Epithelial cell of prostate (primary cell): ENCODE data around the gene MACROD2.
A peak's percentile ranks its signal among the peaks of the same experiment; 100 is the strongest.

Experiments
- DNase-seq: peaks from one replicate; pipeline ENCODE4 v3.0.0-alpha.2; 2011; ENCODE audit warnings: low read depth, low spot score
- H3K27ac ChIP-seq: fragments of 450-650 bp; 2 replicates; pipeline ENCODE4 v1.5.1; 2017; ENCODE audit warnings: mild to moderate bottlenecking

Gene MACROD2

DNA sequence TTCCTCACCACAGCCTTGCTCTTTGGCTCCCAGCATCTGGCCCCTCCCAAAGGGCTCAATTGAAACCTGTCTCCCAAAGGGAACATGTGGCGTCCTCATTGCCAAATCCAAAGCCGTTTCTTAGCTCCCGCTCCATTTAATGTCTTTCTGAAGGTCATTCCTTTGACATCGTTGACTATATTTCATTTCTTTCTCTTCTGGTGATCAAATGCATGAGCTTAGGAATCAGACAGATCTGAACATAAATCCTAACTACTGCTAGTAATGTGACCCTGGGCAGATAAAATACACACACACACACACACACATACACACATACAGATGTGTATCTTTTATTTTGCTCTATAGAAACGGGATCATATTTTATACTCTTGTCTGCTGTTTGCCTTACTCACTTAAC is 1306.8 kb downstream of the MACROD2 start:
- no peak overlapping the region for H3K27ac ChIP-seq
- no peak for DNase-seq

- H3K27ac ChIP-seq, result peak overlapping the region; percentile 57
- DNase-seq, result no peak
Measured at GRCh38 chr20:15310361-15310760, 1315.0 kb downstream of the MACROD2 start.

DNA sequence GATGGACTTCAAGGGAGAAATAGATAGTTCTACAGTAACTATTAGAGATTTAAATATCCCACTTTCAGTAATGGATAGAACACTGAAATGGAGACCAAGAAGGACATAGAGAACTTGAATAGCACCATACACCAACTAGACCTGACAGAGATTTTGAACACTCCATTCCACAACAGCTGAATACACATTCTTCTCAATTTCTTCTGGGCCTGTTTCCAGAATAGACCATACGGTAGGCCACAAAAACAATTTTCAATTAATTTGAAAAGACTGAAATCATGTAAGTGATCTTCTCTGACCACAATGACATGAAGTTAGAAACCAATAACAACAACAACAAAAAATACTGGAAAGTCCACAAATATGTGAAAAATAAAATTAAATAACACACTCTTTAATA is 1321.2 kb downstream of the MACROD2 start:
- H3K27ac ChIP-seq, result no peak overlapping the region

DNA sequence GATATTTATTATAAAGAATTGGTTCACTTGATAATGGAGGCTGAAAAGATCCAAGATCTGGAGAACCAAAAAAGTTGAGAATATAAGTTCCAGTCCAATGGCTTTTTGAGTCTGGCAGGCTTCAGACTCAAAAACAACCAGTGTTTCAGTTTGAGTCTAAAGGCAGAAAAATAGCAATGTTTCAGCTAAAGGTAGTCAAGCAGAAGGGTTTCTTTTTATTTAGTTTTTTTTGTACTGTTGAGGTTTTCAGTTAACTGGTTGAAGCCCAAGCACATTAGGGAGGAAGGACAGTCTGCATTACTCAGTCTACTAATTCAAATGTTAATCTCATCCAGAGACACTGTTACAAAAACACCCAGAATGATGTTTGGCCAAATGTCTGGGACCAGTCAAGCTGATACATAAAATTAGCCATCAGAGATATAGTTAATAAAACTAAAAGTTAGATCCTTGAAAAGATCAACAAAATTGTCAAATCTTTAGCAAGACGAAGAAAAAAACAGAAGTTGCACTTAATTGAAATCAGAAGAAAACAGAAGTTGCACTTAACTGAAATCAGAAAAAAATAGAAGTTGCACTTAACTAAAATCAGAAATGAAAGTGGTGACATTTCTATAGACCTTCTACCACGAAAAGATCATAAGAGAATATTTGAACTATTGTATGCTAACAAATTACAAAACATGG is 1322.4 kb downstream of the MACROD2 start:
- no peak overlapping the region for H3K27ac ChIP-seq
- DNase-seq, result no peak

More for the DNA sequence above, 1321.2 kb downstream of the MACROD2 start:
- no peak for DNase-seq

GRCh38 chr20:15318682-15319081 is 1323.4 kb downstream of the MACROD2 start:
- no peak for DNase-seq

GRCh38 chr20:15319439-15319838 is 1324.1 kb downstream of the MACROD2 start:
- no peak overlapping the region for H3K27ac ChIP-seq
- no peak for DNase-seq

More at GRCh38 chr20:15318682-15319081, 1323.4 kb downstream of the MACROD2 start:
- H3K27ac ChIP-seq, result no peak overlapping the region

DNA sequence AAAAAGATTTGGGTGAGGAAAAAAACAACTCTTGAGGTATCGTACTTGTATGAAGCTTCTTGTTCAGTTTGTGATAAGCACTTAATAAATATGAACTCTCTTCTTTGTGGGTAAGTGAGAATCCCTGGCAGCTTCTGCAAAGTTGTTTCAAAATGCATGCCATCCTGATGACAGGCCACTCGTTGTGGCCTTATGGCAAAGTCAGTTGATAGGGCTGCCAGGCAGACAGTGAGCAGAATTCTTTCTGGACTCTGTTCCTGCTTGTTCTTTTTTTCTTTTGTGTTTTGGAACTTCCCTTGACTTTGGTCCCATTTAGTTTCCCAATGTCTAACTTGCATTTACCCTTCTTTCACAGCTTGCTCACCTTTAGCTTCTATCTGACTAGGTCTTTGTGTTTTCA is 1325.6 kb downstream of the MACROD2 start:
- H3K27ac ChIP-seq, result peak overlapping the region; percentile 23
- no peak for DNase-seq

DNA sequence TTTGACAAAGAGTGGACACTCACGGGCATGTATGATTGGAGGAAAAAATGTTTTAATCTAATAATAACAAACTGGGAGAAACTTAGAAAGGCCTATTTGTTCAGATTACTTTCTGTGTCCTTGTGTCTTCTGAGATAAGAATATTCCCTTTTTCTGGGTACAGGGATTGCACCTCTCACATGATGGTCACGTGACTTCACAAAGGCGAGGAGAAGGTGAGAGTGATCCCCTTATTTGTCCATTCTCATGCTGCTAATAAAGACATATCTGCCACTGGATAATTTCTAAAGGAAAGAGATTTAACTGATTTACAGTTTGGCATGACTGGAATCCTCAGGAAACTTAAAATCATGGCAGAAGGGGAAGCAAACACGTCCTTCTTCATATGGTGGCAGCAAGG is 1331.8 kb downstream of the MACROD2 start:
- H3K27ac ChIP-seq, result no peak overlapping the region
- DNase-seq, result no peak

DNA sequence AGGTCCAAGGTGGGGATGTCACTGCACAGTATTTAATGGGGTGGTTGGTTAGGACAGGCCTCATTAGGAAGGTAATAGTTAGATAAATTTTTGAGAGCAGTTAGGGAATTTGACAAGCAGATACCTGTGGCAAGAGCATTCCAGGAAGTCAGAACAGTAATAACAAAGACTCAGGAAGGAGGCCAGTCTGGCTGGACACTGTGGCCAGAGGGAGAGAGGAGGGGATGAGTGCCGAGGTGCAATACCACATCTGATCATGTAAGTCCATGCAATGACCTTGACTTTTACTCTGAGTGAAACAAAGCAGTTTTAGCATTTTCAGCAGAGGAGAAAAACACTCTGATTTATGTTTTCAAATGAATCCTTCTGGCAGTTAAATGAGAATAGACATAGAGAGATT is 1332.8 kb downstream of the MACROD2 start:
- DNase-seq, result no peak
- H3K27ac ChIP-seq, result no peak overlapping the region

DNA sequence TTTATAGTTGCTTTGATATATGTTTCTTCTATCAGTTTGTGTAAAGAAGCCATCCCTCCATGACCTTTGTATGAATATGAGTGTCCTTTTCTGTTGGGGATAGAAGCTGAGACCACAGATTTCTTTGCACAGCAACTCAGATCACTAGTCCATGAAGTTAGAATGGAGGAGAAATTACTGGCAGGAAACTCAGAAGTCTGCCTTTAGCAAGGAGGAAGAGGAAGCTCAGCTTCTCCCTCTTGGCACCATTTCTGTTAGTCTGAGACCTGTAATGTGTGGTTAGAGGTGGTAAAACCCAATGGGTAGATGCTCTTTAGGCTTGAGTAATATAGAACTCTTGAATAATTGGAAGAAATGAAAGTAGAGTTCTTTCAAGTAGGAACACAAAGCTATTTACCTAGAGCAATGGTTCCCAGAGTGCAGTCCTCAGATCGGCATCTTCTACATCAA is 1337.4 kb downstream of the MACROD2 start:
- no peak for DNase-seq
- no peak overlapping the region for H3K27ac ChIP-seq

DNA sequence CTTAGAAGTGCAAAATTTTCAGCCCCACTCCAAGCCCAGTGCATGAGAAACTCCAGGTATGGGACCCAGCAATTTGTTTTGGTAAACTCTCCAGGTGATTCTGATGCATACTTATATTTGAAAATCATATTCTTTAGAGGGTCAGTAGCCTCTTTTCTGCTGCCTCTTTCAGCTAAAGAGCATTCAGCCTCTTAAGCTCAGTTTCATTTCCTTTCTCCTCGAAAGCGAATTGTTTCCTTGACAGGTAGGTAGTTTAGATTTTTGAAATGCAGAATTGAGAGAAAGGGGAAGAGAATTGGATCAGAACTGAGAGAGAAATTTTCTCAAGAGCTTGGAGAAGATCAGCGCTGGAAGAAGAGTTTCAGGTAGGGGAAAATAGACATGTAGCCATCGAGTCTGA is 1337.9 kb downstream of the MACROD2 start:
- no peak overlapping the region for H3K27ac ChIP-seq
- DNase-seq, result no peak

DNA sequence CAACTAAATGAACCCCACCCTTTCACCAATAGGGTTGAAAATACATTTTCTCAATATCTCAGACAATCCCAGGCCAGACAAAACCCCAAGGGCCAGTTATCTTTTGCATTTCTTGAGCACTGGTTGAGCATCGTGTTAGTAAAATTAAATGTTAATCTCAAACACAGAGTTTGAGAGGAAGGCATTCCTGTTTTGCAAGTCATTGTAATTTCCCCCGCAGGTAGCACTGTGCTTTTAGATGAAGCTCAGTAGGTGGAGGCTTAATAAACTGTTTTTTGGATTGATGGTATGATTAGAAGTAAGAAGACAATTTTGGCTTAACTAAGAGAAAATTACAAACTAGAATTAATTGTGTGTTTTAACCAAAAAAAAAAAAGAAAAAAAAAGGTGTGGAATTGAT is 1340.7 kb downstream of the MACROD2 start:
- no peak overlapping the region for H3K27ac ChIP-seq
- no peak for DNase-seq

DNA sequence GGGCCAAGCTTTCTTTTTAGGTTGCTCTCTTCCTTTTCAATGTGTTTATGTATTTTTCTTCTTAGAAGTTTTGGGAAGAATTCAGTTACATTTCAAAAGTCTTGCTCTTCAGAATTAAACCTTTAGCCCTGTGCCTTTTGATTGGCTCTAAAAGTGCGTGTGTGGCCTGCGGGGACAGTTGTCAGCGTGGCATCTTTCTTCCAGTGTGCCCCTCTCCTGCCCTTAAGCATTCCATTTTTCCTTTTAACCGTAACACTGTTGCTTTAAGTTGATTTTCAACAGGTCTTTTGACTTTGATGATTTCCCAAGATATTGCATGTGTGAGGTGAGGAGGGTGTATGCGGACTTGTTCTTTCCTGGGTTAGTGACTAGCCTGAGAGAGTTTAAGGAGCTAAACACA is 1341.2 kb downstream of the MACROD2 start:
- H3K27ac ChIP-seq, result no peak overlapping the region
- DNase-seq, result no peak

GRCh38 chr20:15339264-15339663 is 1343.9 kb downstream of the MACROD2 start:
- DNase-seq, result no peak
- H3K27ac ChIP-seq, result no peak overlapping the region

DNA sequence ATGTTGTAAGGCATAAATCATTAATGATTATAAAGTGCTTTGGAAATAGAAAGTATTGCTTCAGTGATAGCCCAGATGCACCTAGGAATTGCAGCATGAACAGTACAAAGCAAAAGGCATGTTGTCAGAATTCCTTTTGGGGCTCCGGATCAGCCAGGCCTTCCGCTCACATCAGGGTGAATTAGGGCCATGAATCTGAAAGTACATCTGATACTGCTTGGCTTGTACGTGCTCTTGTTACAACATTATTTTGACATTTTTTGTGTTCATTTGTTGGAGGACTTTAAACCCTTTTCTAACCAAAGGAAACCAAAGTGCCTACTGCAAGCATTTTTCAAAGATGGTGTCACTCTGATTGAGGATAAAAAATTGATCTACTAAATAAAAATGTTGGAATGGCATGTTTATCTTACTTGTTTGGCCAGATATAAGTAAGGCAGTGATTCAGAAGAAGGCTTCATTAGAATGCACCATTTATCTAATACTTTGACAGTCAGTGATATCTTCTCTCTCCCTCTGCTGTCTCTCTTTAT is 1347.7 kb downstream of the MACROD2 start:
- no peak for DNase-seq
- H3K27ac ChIP-seq, result no peak overlapping the region

GRCh38 chr20:15345287-15345686 is 1350.0 kb downstream of the MACROD2 start:
- no peak overlapping the region for H3K27ac ChIP-seq
- no peak for DNase-seq

- H3K27ac ChIP-seq, result no peak overlapping the region
- no peak for DNase-seq
Measured at GRCh38 chr20:15346657-15347280, 1351.5 kb downstream of the MACROD2 start.

DNA sequence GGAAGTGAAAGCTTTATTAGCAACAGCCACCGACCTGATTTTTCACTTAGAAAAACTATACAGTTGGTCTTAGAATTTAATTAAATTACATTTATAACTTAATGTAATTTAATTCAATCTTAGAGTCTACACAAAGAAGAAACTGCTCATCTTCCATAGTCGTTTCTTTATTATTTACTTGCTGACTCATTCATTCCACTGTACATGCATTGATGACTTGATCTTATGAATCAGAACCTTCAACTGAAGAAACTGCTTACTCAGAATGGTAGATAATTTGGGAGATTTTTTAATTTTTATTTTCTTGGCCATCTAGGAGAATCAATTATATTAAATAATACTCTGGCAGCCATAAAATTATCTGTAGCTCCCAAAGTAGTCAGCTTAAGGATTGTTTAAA is 1363.7 kb downstream of the MACROD2 start:
- H3K27ac ChIP-seq, result no peak overlapping the region
- DNase-seq, result no peak

- H3K27ac ChIP-seq, result no peak overlapping the region
- DNase-seq, result no peak
Measured at GRCh38 chr20:15362849-15363248, 1367.5 kb downstream of the MACROD2 start.

DNA sequence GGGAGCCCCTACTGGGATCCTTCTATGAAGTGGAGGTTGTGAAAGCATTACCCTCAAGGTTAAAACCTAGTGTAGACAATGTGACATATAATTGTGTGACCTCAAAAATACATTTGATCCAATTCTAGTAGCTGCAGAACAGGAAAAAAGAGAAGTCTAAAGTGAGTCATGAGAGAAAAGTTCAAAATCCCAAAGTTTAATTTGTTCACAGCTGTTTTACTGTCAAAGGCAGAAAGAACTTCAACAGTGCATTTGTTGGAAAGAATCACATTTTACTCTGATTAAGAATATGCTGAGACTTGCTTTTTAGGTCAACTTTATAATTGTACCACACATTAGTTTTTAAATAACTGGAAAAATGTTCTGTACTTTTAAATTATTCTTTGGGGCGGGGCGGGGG is 1369.5 kb downstream of the MACROD2 start:
- no peak for DNase-seq
- no peak overlapping the region for H3K27ac ChIP-seq

- DNase-seq, result no peak
- no peak overlapping the region for H3K27ac ChIP-seq
Measured at GRCh38 chr20:15370370-15370769, 1375.1 kb downstream of the MACROD2 start.

- DNase-seq, result no peak
- H3K27ac ChIP-seq, result no peak overlapping the region
Measured at GRCh38 chr20:15374682-15375081, 1379.4 kb downstream of the MACROD2 start.
